Mononuclear cell (primary cell): ENCODE results near the gene MAGEB1. TPM values are rescaled to one million over a fixed set of nuclear protein-coding genes. Genes with fewer than 3 reads are reported as not detected.

ENCODE experiments used
- H3K27me3 ChIP-seq: 2 replicates; pipeline ENCODE4 v1.6.0; 2011; ENCODE audit warnings: low read length, control low read depth; ENCODE audit not compliant: insufficient read depth
- H3K4me1 ChIP-seq: 2 replicates; pipeline ENCODE4 v1.5.1; 2011; ENCODE audit warnings: mild to moderate bottlenecking, low read length, control low read depth; ENCODE audit not compliant: insufficient read depth
- H3K4me3 ChIP-seq: 2 replicates; pipeline ENCODE4 v1.5.1; 2011; ENCODE audit warnings: mild to moderate bottlenecking, low read length, moderate library complexity
- H3K9me3 ChIP-seq: 2 replicates; pipeline ENCODE4 v1.5.1; 2011; ENCODE audit warnings: low read depth, mild to moderate bottlenecking, control low read depth, low read length
- total RNA-seq: library from RNA; depleted of rRNA; stranded (reverse); fragments of >200 nt; gene quantifications from one replicate; pipeline ENCODE4 v1.2.3, GENCODE V29; 2012

MAGEB1 gene
- total RNA-seq, 1 donor: not detected

DNA sequence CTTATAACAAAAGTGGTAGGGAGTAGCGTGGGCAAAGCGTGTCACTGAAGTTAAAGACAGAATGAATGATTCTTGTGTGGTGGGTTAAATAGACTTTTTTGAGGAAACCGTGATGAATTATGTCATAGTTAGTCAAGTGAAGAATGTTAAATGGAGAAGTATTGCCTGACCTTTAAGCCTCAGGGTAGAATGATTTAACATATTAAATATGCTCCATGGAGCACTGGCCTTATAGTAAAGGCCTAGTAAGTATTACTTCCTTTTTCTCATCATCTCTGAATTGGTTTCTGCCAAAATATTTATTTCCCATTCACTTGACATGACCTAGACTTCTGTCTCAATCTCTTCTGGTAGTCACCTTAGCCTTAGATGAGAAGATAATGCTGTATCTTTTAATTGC lies 23.7 kb downstream of the MAGEB1 start:
- H3K4me1 ChIP-seq: no peaks in the 10 kb centered on the region
- H3K4me3 ChIP-seq: no peak overlapping the region
- H3K27me3 ChIP-seq: no peaks in the 10 kb centered on the region
- H3K9me3 ChIP-seq: no peaks in the 10 kb centered on the region

DNA sequence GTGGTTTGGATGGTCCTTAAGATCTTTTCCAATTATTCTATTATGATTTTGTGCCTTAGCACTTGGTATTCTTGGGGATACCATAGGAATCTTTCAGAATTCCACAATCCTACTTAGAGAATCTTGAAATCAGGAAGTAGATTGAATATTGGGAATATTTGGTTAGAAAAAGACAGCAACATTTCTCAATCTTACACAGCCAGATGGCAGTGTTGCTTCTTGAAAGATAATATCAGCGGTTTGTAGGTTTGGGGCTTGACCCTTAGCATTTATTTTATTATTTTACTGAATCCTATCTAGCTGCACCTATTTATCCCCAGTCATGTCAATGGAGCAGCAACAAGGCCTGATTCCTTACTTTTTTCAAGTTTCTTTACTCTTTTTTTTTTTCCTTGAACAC lies 28.6 kb downstream of the MAGEB1 start:
- no peaks in the 10 kb centered on the region for H3K27me3 ChIP-seq
- H3K9me3 ChIP-seq: no peaks in the 10 kb centered on the region
- no peaks in the 10 kb centered on the region for H3K4me1 ChIP-seq
- H3K4me3 ChIP-seq: no peak overlapping the region

DNA sequence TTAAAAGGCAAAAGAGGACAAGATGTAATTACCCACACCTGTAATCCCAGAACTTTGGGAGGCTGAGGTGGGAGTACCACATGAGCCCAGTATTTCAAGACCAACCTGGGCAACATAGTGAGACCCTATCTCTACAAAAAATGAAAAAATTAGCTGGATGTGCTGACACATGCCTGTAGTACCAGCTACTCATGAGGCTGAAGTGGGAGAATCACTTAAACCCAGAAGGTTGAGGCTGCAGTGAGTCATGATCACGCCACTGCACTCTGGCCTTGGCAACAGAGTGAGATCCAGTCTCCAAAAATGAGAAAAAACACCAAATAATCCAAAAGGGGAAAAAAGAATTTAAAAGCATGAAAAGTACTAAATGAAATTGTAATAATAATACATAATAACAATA lies 31.4 kb downstream of the MAGEB1 start:
- no peaks in the 10 kb centered on the region for H3K27me3 ChIP-seq
- no peak overlapping the region for H3K4me3 ChIP-seq
- H3K9me3 ChIP-seq: no peaks in the 10 kb centered on the region
- no peaks in the 10 kb centered on the region for H3K4me1 ChIP-seq

DNA sequence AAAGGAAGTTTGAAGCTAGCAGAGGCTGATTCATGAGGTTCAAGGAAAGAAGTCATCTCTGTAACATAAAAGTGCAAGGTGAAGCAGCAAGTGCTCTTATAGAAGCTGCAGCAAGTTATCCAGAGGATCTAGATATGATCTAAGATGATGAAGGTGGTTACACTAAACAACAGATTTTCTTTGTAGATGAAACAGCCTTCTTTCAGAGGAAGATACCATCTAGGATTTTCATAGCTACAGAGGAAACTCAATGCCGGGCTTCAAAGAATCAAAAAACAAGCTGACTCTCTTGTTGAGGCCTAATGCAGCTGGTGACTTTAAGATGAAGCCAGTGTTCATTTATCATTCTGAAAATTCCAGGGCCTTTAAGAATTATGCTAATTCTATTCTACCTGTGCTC lies 33.5 kb downstream of the MAGEB1 start:
- H3K27me3 ChIP-seq: no peaks in the 10 kb centered on the region
- no peak overlapping the region for H3K4me3 ChIP-seq
- H3K9me3 ChIP-seq: no peaks in the 10 kb centered on the region
- H3K4me1 ChIP-seq: no peaks in the 10 kb centered on the region

DNA sequence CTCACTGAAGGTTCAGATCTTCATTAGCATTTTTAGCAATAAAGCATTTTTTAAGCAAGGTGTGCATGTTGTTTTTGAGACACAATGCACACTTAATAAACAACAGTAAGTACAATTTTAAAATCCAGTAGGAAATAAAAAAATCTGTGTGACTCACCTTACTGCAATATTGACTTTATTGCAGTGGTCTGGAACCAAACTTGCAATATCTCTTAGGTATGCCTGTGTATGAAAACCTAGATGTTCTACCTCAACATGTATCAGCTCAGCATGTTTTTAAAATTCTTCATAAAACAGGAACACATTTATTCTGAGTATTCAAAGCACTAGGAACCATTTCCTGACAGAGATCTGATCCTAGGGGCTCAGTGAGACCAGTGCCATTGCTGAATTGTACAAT lies 35.6 kb downstream of the MAGEB1 start:
- Histone ChIP-seq H3K4me3 (no peak overlapping the region), H3K9me3 (no peaks in the 10 kb centered on the region), H3K27me3 (no peaks in the 10 kb centered on the region), H3K4me1 (no peaks in the 10 kb centered on the region)

DNA sequence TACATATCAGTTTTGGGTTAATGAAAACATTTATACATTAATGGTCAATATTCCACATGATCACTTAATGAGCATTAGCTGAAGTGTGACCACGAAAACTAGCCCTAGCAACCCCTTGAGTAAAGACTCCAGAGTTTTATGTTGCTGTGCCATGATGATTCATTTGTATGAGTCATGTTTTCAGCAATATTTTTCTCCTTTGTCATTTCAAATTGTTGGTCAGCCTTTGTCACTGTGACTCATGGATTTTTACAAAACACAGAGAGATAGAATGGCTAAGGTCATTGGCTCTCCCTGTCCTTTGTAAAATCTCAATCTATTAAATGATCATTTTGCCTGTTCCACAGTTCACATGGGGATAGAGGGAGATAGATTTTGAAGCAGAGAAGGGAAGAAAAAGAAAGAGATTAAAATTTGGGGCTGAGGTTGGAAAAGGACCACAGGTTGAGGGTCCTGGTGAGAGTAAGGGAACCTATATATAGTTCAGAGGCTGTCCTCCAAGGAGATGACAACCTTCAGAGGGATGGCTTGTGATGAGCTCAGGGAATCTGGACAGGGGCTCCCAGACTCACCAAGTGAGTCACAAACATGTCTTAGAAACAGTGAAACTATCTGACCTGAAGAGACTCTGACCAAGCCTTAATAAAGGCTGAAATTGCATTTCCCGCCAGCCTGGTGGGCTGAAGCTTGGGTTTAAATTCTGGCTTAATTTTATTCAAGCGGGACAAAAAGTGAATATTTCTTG lies 36.7 kb downstream of the MAGEB1 start:
- H3K27me3 ChIP-seq: no peaks in the 10 kb centered on the region

DNA sequence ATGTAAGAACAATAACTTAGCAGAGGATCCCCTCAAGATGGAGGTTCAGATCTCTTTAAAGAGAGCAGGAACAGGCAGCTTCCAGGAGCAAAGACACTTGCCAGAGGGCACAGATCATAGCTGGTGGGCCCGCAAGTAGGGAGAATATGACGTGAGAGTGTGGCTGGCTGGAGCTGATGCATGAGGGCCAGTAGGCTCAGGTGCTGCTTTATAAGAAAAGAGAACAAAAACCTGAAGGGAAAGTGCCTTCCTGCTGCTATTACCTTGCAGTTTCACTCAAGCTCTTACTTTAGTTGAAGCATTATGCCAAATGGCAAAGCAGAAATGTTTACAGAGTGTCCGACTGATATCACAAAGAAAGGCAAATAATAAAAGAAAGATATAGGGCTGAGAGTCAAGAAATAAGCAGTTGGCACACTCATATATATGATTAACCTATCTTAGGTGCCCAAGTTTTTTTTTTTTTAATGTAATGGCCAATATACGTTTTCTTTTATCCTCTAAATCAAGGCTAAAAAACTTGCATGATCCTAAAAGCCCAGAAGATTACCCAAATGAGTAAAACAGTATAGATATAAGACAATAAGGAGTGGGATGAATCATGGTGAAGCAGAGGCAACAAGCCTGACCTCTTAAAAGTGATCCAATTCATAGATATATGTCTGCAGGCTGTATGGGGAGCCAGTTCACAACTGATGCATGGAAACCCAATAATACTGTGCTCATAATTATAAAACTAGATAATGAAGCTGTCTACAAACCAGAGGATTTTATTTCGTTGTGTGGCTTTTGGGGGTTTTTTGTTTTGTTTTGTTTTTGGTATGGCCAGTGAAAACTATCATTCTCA lies 49.7 kb downstream of the MAGEB1 start:
- Histone ChIP-seq H3K9me3 (no peaks in the 10 kb centered on the region), H3K27me3 (no peaks in the 10 kb centered on the region), H3K4me1 (no peaks in the 10 kb centered on the region), H3K4me3 (no peak overlapping the region)

More for the DNA sequence above, 36.7 kb downstream of the MAGEB1 start:
- Histone ChIP-seq H3K9me3 (no peaks in the 10 kb centered on the region), H3K4me1 (no peaks in the 10 kb centered on the region), H3K4me3 (no peak overlapping the region)

DNA sequence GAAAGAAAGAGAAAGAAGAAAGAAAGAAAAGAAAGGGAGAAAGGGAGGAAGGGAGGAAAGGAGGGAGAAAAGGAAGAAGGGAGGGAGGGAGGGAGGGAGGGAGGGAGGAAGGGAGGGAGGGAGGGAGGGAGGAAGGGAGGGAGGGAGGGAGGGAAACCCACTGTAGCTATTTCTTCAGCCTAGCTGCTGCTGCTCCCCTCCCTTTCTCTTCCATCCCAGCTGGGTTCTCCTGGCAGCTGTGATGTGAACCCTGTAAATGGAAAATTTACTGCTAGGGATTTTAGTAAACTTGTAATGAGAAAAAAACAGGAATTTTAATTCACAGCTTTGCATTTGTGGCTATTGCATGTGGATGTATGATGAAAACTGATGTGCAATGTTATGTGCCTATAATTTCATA lies 54.3 kb downstream of the MAGEB1 start:
- Histone ChIP-seq H3K4me1 (no peaks in the 10 kb centered on the region), H3K9me3 (no peaks in the 10 kb centered on the region), H3K4me3 (no peak overlapping the region), H3K27me3 (no peaks in the 10 kb centered on the region)

Other genes starting within 250 kb of the MAGEB1 start
- not detected for gene MAGEB2, start 31.6 kb upstream of the MAGEB1 start, total RNA-seq
- not detected for gene MAGEB3, start 16.5 kb upstream of the MAGEB1 start, total RNA-seq
- gene MAGEB4, start 5.1 kb upstream of the MAGEB1 start, total RNA-seq: not detected
- gene NR0B1, start 62.2 kb downstream of the MAGEB1 start, total RNA-seq: not detected